LHCN-M2 (cell line): ENCODE results near the gene PHOX2B. TPM values are rescaled to one million over a fixed set of nuclear protein-coding genes. Genes with fewer than 3 reads are reported as not detected.

ENCODE experiments used
- DNase-seq: peaks from one replicate; pipeline ENCODE4 v3.0.0-alpha.2; 2012; ENCODE audit warnings: low read depth
- polyA plus RNA-seq: library from polyadenylated mRNA; unstranded; fragments of >200 nt; gene quantifications from one replicate; pipeline ENCODE4 v1.2.1, GENCODE V29; 2012; ENCODE audit warnings: missing spikeins
- total RNA-seq: library from RNA; depleted of rRNA; stranded (reverse); fragments of >200 nt; gene quantifications from 2 replicates; pipeline ENCODE4 v1.2.3, GENCODE V29; 2014; rRNA removed

The PHOX2B gene
- total RNA-seq = not detected in 2 replicates
- polyA plus RNA-seq = not detected

GRCh38 chr4:41748571-41749475 lies at the start of gene PHOX2B:
TSS of gene PHOX2B (minus strand) at chr4:41748725. CDS start at chr4:41748610, 115 bp downstream.
- no peak for DNase-seq

GRCh38 chr4:41797260-41797659 lies 48.7 kb upstream of the PHOX2B start:
- no peak for DNase-seq

- DNase-seq = no peak
Observed at GRCh38 chr4:41796545-41797210, 48.2 kb upstream of the PHOX2B start.

GRCh38 chr4:41795796-41796385 lies 47.4 kb upstream of the PHOX2B start:
- no peak for DNase-seq

- no peak for DNase-seq
Observed at GRCh38 chr4:41792166-41792565, 43.6 kb upstream of the PHOX2B start.

GRCh38 chr4:41791557-41791956 lies 43.0 kb upstream of the PHOX2B start:
- DNase-seq = no peak

- no peak for DNase-seq
Observed at GRCh38 chr4:41787931-41788330, 39.4 kb upstream of the PHOX2B start.

GRCh38 chr4:41785665-41786064 lies 37.1 kb upstream of the PHOX2B start:
- no peak for DNase-seq

- DNase-seq = no peak
Observed at GRCh38 chr4:41784191-41784979, 35.9 kb upstream of the PHOX2B start.

GRCh38 chr4:41776466-41776865 lies 27.9 kb upstream of the PHOX2B start:
- no peak for DNase-seq

- no peak for DNase-seq
Observed at GRCh38 chr4:41763729-41764128, 15.2 kb upstream of the PHOX2B start.

- no peak for DNase-seq
Observed at GRCh38 chr4:41758884-41759283, 10.4 kb upstream of the PHOX2B start.

GRCh38 chr4:41757521-41758156 lies 9.1 kb upstream of the PHOX2B start:
- DNase-seq = no peak

- DNase-seq = no peak
Observed at GRCh38 chr4:41753942-41754341, 5.4 kb upstream of the PHOX2B start.

GRCh38 chr4:41752081-41752836 lies 3.7 kb upstream of the PHOX2B start:
- DNase-seq = no peak

- DNase-seq = no peak
Observed at GRCh38 chr4:41751449-41752061, 3.0 kb upstream of the PHOX2B start.

- no peak for DNase-seq
Observed at GRCh38 chr4:41750626-41751448, 2.3 kb upstream of the PHOX2B start.

- DNase-seq = no peak
Observed at GRCh38 chr4:41750121-41750625, 1.6 kb upstream of the PHOX2B start.

GRCh38 chr4:41749631-41750039 lies 1.1 kb upstream of the PHOX2B start:
- no peak for DNase-seq
